ENCODE measurements around the gene KDELR3. TPM values are rescaled to one million over a fixed set of nuclear protein-coding genes. Genes with fewer than 3 reads are reported as not detected.

Gene KDELR3
- total and polyA plus RNA-seq, 10 of the 15 experiments (the other 5 are each of a cell fraction or from before 2014, with no cell fraction given) = 0.15 to 0.98 (median 0.25) TPM; not detected in 1

DNA sequence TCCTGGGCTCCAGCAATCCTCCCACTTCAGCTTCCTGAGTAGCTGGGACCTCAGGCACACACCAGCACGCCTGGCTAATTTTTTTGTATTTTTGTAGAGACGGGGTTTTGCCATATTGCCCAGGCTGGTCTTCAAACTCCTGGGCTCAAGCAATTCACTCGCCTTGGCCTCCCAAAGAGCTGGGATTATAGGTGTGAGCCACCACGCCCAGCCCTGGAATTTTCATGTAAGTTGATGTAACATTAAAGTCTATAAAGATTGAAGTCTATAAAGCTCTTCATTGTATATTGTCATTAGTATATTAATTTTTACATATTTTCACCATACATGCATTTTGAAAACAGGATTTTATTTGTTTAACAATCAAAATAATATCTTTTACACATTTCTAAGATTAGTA is 50.7 kb downstream of the KDELR3 start:
- in situ Hi-C loops (cut with MboI) = no loop called here

More for the DNA sequence above, 50.7 kb downstream of the KDELR3 start:
- ChIA-PET CTCF (interaction anchor here (1.2 to 1.5 kb wide), 2 partner anchors 7 to 16 kb away, joined by 3 read pairs; no protein-coding TSS in a partner anchor), POLR2A (no interaction called here), SMC1A (ENCODE audit: uncharacterized antibody, unreplicated experiment) (interaction anchor here (0.7 kb wide), 2 partner anchors 103 to 601 kb away, joined by 3 to 5 read pairs; no protein-coding TSS in a partner anchor), RAD21 (ENCODE audit: unreplicated experiment) (no interaction called here)
- no peaks in the 10 kb centered on the region for H4K20me1 ChIP-seq (ENCODE audit: control insufficient read depth, insufficient read depth)
- H3K4me1 ChIP-seq (ENCODE audit: control insufficient read depth, insufficient read depth, low read length) = no peaks in the 10 kb centered on the region
- no peak overlapping the region for H2AFZ ChIP-seq (ENCODE audit: control insufficient read depth, low read depth, low read length)
- no peak overlapping the region for H3K9ac ChIP-seq (ENCODE audit: control insufficient read depth, insufficient read depth, low read length)
- H3K9me3 ChIP-seq (replicated peaks; ENCODE audit: control insufficient read depth, insufficient read depth, low read length) = no peaks in the 10 kb centered on the region
- no peaks in the 10 kb centered on the region for H3K27me3 ChIP-seq (replicated peaks in 1 of 2; ENCODE audit: control insufficient read depth in 2 of 2, insufficient read depth in 2 of 2, low read length in 1 of 2)
- H3K36me3 ChIP-seq (ENCODE audit: control insufficient read depth in 2 of 2, insufficient read depth in 2 of 2, low read length in 1 of 2) = no peaks in the 10 kb centered on the region
- H3K27ac ChIP-seq (ENCODE audit: control insufficient read depth, insufficient read depth) = no peak overlapping the region
- TF ChIP-seq SIN3A (IDR thresholded peaks at IDR 0.05; ENCODE audit: low read depth, low read length) = no peak
- no peak for TF ChIP-seq MEF2A (IDR thresholded peaks at IDR 0.05; ENCODE audit: insufficient read depth, low read depth, low read length)
- TF ChIP-seq CBX3 (IDR thresholded peaks at IDR 0.05; ENCODE audit: borderline replicate concordance, low read depth) = no peak
- TF ChIP-seq IKZF2 (IDR thresholded peaks at IDR 0.05) = no peak
- TF ChIP-seq, protein P1, sequence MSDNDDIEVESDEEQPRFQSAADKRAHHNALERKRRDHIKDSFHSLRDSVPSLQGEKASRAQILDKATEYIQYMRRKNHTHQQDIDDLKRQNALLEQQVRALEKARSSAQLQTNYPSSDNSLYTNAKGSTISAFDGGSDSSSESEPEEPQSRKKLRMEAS (IDR thresholded peaks at IDR 0.05; ENCODE audit: low read depth, low read length) = no peak
- TF ChIP-seq TBL1XR1 (IDR thresholded peaks at IDR 0.05; ENCODE audit: low read depth, low read length) = no peak
- no peak for TF ChIP-seq HDGF (IDR thresholded peaks at IDR 0.05)
- TF ChIP-seq ATF7 (IDR thresholded peaks at IDR 0.05; ENCODE audit: low read depth) = no peak
- no peak for TF ChIP-seq TARDBP (IDR thresholded peaks at IDR 0.05; ENCODE audit: borderline replicate concordance)
- TF ChIP-seq KAT2A (conservative IDR thresholded peaks at IDR 0.05; ENCODE audit: control insufficient read depth, low read depth, low read length) = no peak
- TF ChIP-seq POLR2A (IDR thresholded peaks at IDR 0.05; ENCODE audit: low read depth, low read length) = no peak
- no peak for TF ChIP-seq SREBF2 (IDR thresholded peaks at IDR 0.05; ENCODE audit: low read length)
- no peak for TF ChIP-seq BHLHE40 (IDR thresholded peaks at IDR 0.05; ENCODE audit: borderline replicate concordance in 1 of 2, low read depth in 2 of 2, low read length in 1 of 2)
- no peak for TF ChIP-seq EP300 (IDR thresholded peaks at IDR 0.05; ENCODE audit: borderline replicate concordance in 1 of 2, control insufficient read depth in 1 of 2, low read depth in 2 of 2, low read length in 2 of 2)
- TF ChIP-seq LARP7 (IDR thresholded peaks at IDR 0.05) = no peak
- TF ChIP-seq NRF1 (conservative IDR thresholded peaks at IDR 0.05; ENCODE audit: low read depth, low read length) = no peak
- no peak for ATAC-seq
- BruUV-seq (replicated peaks) = no TSS peak
- no peaks in the 10 kb centered on the region for H3K79me2 ChIP-seq (ENCODE audit: control insufficient read depth, insufficient read depth, low read length)
- no peak overlapping the region for H3K4me2 ChIP-seq (ENCODE audit: control insufficient read depth, insufficient read depth)
- intact Hi-C loops (cut with micrococcal nuclease; ENCODE audit: unreplicated experiment) = no loop called here
- WGBS (ENCODE audit: insufficient coverage, insufficient replicate concordance, low lambda C conversion rate, missing lambda C conversion rate) = 78% methylated on average over 4 of the region's 4 CpGs
- no peak for FAIRE-seq
- no peak for DNase-seq (ENCODE audit: low read depth, low spot score)
- no peak overlapping the region for H3K4me3 ChIP-seq
